Ovary (tissue), 3 donors: ENCODE results near the gene SLC30A2.

Experiments
- EP300 ChIP-seq: sonication (generic); formaldehyde crosslinking; IDR thresholded peaks from one replicate; pipeline ENCODE4 v1.6.1; 2017; ENCODE audit warnings: antibody characterized with exemption
- POLR2A ChIP-seq: fragments of 450-650 bp; IDR thresholded peaks from one replicate; pipeline ENCODE4 v1.6.1; 2017; ENCODE audit warnings: antibody characterized with exemption, mild to moderate bottlenecking, moderate library complexity
- TF ChIP-seq, protein P1 (sequence below), 3 donors: fragments of 450-650 bp in 2 of 3; fragments of 200-600 bp in 1 of 3; IDR thresholded peaks; one replicate each; pipeline versions ENCODE4 v1.5.1 to v1.8.0; 2016 to 2022; ENCODE audit warnings: antibody characterized with exemption in 3 of 3, mild to moderate bottlenecking in 1 of 3
- donor health status: DM: no; HTN: no; CAD: no.

GRCh38 chr1:25990251-25990650 lies 55.7 kb downstream of the SLC30A2 start:
- TF ChIP-seq, protein P1, sequence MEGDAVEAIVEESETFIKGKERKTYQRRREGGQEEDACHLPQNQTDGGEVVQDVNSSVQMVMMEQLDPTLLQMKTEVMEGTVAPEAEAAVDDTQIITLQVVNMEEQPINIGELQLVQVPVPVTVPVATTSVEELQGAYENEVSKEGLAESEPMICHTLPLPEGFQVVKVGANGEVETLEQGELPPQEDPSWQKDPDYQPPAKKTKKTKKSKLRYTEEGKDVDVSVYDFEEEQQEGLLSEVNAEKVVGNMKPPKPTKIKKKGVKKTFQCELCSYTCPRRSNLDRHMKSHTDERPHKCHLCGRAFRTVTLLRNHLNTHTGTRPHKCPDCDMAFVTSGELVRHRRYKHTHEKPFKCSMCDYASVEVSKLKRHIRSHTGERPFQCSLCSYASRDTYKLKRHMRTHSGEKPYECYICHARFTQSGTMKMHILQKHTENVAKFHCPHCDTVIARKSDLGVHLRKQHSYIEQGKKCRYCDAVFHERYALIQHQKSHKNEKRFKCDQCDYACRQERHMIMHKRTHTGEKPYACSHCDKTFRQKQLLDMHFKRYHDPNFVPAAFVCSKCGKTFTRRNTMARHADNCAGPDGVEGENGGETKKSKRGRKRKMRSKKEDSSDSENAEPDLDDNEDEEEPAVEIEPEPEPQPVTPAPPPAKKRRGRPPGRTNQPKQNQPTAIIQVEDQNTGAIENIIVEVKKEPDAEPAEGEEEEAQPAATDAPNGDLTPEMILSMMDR (IDR thresholded peaks at IDR 0.05), result no peak
- TF ChIP-seq POLR2A (no peak), EP300 (no peak)
